Rectal smooth muscle tissue (tissue), 1 donor: Measurements from ENCODE around the gene EHBP1L1.
"Not testable (repeated sequence)": the region's sequence is repeated elsewhere in the genome, so short reads cannot be mapped to it uniquely, and the experiment has no call there.

Experiments used
- H3K27ac ChIP-seq: one replicate; pipeline ENCODE4 v1.7.0; 2013; ENCODE audit warnings: low read depth, low read length, inconsistent platforms
- H3K27me3 ChIP-seq: one replicate; pipeline ENCODE4 v1.7.0; 2013; ENCODE audit warnings: low read length; ENCODE audit not compliant: control insufficient read depth, insufficient read depth
- H3K36me3 ChIP-seq: one replicate; pipeline ENCODE4 v1.7.0; 2013; ENCODE audit warnings: low read length; ENCODE audit not compliant: control insufficient read depth, insufficient read depth
- H3K4me1 ChIP-seq: one replicate; pipeline ENCODE4 v1.7.0; 2013; ENCODE audit warnings: low read length; ENCODE audit not compliant: control insufficient read depth, insufficient read depth
- H3K4me3 ChIP-seq: one replicate; pipeline ENCODE4 v1.7.0; 2013; ENCODE audit warnings: low read length
- H3K9ac ChIP-seq: one replicate; pipeline ENCODE4 v1.7.0; 2013; ENCODE audit warnings: low read length

EHBP1L1 gene

DNA sequence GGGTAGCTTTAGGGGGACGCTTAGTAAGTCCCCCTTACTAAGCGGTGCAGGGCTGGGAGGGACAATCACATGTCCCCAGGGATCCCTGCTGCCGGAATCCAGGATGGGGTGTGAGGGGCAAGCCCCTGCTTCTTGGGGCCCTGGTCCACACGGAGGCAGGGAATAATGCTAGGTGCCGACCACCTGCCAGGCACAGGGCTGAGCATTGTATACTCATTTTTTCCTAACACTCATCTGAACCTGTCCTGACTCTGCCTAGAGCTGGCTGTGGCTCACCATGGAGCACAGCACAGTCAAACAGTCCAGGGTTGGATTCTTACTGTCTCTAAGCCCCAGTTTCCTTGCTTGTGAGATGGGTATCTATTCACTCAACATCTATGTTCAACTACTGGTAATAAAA, 16.3 kb upstream of the EHBP1L1 start:
- Histone ChIP-seq H3K4me3 (no peak overlapping the region), H3K9ac (no peak overlapping the region), H3K27me3 (no peaks in the 10 kb centered on the region), H3K36me3 (no peaks in the 10 kb centered on the region), H3K27ac (peak overlapping the region; percentile 97), H3K4me1 (peaks cover 28% of the 10 kb centered on the region)

DNA sequence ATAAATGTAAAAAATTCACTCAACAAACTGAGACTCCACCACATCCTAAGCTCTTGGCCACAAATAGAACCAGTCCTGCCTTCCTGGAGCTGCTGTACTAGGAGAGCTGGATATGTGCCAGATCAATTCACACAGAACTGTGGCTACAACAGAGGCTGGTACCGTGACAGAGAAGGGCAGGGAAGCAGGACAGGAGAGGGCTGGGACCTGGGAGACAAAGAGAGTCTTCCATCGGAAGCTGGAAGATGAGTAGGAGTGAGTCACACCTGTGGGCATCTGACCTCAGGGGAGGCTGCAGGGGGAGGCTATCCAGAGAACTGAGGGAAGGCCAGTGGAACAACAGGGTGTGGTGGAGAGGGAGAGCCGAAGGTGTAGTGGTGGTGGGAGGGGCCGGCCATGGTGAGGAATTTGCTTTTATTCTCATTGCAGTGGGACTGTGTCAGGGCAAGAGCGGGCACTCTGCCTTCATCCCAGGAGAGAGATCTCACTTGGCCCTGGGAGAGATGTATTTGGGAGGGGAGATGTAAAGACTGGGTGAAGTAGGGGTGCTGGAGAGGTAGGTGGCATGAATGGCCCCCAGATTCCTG, 15.8 kb upstream of the EHBP1L1 start:
- Histone ChIP-seq H3K27ac (peak overlapping the region; percentile 74), H3K4me1 (peaks cover 28% of the 10 kb centered on the region)

DNA sequence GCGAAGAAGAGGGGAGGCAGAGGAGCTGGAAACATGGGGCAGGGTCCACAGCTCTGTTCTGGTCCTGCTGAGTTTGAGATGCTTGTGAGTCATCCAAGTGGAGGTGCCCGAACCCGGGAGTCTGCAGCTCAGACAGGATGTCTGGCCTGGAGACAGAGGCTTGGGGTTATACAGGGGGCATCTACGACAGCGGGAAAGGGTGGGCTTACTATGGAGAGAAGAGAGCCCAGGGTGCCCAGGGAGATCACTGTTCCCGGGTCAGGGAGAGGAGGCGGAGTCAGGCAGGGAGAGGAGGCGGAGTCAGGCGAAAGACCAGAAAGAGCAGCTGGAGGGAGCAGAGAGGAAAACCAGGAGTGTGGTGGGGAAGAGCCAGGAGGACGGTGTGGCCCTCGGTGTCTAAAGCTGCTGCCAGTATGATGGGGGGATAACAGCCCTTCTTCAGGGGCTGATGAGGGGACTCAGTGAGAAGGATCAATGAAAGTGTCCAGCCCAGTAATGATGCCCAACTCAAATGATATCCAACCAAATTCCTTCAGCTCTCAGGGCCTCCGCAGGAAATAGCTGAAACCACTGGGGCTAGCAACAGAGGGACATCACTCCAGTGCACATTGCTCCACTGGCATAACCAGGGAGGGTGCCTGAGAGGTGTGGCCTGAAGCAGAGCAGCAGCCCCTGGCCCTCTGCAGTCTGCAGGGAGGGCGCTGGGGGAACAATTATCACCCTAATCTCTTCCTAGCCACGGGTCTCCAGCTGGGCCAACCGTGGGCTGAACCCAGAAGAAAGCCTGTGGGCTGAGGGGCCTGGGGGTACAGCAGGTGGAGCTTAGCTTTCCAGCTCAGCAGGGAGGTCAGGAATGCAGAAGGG, 15.1 kb upstream of the EHBP1L1 start:
- Histone ChIP-seq H3K4me3 (no peak overlapping the region), H3K36me3 (no peaks in the 10 kb centered on the region), H3K27ac (peak overlapping the region; percentile 74), H3K27me3 (no peaks in the 10 kb centered on the region), H3K4me1 (peaks cover 28% of the 10 kb centered on the region), H3K9ac (no peak overlapping the region)

More for the DNA sequence above, 15.8 kb upstream of the EHBP1L1 start:
- Histone ChIP-seq H3K4me3 (no peak overlapping the region), H3K36me3 (no peaks in the 10 kb centered on the region), H3K27me3 (no peaks in the 10 kb centered on the region), H3K9ac (no peak overlapping the region)

DNA sequence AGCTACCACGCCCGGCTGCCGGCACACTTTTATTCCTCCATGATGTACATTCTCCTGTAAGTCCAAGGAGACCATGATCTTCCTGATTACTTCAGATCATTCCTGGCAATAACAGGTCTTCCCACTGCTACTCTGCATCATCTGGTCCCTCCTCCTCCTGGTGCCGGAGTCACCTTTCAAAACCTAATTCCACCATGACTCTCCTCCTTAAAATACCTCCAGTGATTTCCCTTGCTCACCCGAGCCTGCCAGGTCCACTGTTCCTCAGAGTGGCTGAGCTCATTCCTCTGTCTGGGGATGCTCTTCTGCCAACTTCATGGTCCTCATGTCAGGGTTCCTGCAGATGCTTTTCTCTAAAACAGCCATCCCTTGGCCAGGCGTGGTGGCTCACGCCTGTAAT, 13.8 kb upstream of the EHBP1L1 start:
- Histone ChIP-seq H3K27ac (no peak overlapping the region), H3K27me3 (no peaks in the 10 kb centered on the region), H3K9ac (no peak overlapping the region), H3K36me3 (no peaks in the 10 kb centered on the region), H3K4me1 (peaks cover 23% of the 10 kb centered on the region), H3K4me3 (no peak overlapping the region)

DNA sequence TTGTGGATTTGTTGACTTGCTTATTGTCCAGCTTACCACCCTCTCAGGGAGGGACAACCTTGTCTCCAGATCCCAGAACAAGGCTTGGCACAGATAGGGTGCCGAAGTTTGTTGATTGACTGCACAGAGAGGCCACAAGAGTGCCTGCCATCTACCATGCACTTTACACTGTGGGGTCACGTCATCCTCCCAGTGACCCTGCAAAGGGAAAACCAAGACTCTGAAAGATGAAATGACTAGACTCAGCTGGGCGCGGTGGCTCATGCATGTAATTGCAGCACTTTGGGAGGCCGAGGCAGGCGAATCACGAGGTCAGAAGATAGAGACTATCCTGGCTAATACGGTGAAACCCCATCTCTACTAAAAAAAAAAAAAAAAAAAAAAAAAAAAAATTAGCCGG, 13.1 kb upstream of the EHBP1L1 start:
- H3K27ac ChIP-seq, result no peak overlapping the region

DNA sequence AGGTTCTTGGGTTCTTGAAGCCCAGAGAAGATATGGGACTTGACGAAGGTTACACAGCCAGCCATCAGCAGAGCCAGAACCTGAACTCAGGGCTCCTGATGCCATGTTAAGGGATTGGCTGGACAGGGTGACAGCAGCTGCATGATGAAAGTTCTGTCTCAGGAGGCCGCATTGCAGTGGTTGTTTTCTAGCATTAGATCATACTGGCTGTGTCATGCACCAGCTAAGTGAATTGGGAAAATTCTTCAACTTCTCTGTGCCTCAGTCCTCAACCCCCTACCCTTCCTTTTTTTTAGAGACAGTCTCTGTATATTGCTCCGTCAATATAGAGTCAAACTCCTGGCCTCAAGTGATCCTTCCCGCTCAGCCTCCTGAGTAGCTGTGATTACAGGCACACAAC, 12.3 kb upstream of the EHBP1L1 start:
- no peak overlapping the region for H3K27ac ChIP-seq
- H3K4me3 ChIP-seq, result no peak overlapping the region
- no peaks in the 10 kb centered on the region for H3K27me3 ChIP-seq
- H3K9ac ChIP-seq, result peak overlapping the region; percentile 27
- H3K36me3 ChIP-seq, result no peaks in the 10 kb centered on the region
- H3K4me1 ChIP-seq, result peaks cover 26% of the 10 kb centered on the region

More for the DNA sequence above, 13.1 kb upstream of the EHBP1L1 start:
- Histone ChIP-seq H3K4me3 (no peak overlapping the region), H3K36me3 (no peaks in the 10 kb centered on the region), H3K9ac (no peak overlapping the region), H3K4me1 (peaks cover 22% of the 10 kb centered on the region), H3K27me3 (no peaks in the 10 kb centered on the region)

DNA sequence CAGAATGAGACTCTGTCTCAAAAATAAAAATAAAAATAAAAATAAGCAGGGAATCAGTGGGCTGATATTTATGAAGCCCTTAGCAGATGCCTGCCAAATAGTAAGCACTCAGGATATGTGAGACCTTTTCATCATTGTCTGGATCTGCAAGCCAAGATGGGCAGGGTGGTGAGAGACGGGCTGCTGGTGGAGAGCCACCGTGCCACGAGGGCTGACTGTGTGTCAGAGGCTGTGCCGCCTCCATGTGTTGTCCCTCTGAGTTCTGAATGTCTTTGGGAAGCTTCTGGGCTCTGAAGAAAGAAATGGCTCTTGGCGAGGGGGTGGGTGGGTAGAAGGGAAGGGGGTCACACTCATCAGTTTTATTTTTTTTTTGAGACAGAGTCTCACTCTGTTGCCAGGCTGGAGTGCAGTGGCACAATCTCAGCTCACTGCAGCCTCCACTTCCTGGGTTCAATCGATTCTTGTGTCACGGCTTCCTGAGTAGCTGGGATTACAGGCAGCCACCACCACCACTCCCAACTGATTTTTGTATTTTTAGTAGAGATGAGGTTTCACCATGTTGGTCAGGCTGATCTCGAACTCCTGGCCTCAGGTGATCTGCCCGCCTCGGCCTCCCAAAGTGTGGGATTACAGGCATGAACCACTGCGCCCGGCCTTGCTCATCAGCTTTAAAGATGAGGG, 10.8 kb upstream of the EHBP1L1 start:
- not testable (repeated sequence) for H3K27me3 ChIP-seq, H3K4me3 ChIP-seq, H3K9ac ChIP-seq, H3K27ac ChIP-seq, H3K36me3 ChIP-seq
- peaks cover 25% of the 10 kb centered on the region for H3K4me1 ChIP-seq

DNA sequence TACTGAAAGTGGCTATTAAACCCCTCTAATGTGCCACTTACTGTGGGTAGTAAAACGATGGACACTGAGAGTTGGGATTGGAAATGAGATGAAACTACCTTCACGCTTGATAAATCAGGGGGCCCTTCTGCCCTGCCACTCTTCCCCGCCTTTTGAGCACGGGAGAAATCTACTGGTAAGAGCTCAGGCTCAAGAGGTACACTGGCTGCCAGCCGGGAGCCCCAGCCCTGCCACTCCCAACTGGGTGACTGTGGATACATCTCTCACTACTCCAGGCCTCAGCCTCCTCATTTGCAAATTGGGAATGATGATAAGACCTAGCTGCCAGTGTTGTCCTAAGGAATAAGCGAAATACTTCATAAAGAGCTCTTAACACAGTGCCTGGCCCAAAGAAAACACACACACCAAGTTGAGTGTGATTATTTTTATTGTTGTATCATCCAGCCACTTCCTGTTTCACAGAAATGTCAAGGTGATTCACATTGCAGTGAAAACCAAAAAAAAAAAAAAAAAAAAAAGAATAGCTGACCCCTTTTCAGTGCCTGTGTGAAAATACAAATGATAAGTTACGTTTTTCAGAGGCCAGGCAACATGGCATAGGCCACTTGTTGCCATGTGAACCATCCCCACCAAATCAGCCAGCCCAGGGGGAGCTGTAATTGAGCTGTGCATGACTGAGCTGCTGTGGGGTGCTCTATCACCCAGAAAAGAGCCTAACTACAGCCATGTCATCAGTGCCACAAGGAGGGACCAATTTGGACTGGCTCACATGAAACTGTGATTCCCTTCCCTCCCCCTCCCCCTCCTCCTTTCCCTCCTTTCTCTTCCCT, 10.0 kb upstream of the EHBP1L1 start:
- Histone ChIP-seq H3K36me3 (no peaks in the 10 kb centered on the region), H3K9ac (no peak overlapping the region), H3K4me3 (no peak overlapping the region), H3K4me1 (peaks cover 18% of the 10 kb centered on the region), H3K27me3 (no peaks in the 10 kb centered on the region), H3K27ac (no peak overlapping the region)

DNA sequence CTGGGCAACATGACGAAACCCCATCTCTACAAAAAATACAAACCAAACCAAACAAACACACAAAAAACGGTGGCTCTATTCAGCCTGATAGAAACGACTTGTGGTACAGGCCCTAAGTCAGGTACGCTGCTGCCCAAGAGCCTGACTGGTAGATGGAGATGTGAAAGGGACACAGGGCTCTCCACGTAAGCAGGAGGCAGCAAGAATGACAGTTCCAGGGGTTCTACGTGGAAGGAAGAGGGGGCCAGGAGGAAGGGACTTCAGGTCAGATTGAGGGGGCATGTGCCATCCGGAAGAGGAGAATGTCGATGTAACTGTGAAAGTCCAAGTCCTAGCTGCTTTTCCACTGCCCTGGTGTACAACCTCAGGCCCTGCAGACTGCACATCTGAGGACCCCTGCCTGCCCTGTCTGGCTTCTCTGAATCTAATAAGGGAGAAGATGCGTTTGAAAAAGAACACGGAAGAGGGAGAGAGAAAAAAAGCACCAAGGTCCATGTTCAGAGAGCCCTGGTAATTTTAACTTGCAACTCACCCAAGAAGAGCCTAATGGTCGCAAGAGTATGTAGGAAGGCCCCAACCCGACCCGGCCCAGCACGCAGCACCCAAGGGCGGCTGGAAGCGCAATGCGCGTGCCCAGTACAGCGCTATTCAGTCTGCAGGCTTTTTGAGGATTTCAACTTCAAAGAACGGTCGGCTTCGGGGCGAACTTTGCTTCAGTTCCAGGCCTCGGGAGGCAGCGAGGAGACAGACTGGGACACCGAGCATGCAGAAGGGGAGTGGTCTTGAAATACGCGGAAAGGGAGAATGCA, 6.5 kb upstream of the EHBP1L1 start:
- H3K4me1 ChIP-seq, result peaks cover 34% of the 10 kb centered on the region
- peak overlapping the region; percentile 95 for H3K27ac ChIP-seq
- peak overlapping the region; percentile 79 for H3K9ac ChIP-seq
- H3K36me3 ChIP-seq, result no peaks in the 10 kb centered on the region
- peak overlapping the region; percentile 98 for H3K4me3 ChIP-seq
- no peaks in the 10 kb centered on the region for H3K27me3 ChIP-seq

DNA sequence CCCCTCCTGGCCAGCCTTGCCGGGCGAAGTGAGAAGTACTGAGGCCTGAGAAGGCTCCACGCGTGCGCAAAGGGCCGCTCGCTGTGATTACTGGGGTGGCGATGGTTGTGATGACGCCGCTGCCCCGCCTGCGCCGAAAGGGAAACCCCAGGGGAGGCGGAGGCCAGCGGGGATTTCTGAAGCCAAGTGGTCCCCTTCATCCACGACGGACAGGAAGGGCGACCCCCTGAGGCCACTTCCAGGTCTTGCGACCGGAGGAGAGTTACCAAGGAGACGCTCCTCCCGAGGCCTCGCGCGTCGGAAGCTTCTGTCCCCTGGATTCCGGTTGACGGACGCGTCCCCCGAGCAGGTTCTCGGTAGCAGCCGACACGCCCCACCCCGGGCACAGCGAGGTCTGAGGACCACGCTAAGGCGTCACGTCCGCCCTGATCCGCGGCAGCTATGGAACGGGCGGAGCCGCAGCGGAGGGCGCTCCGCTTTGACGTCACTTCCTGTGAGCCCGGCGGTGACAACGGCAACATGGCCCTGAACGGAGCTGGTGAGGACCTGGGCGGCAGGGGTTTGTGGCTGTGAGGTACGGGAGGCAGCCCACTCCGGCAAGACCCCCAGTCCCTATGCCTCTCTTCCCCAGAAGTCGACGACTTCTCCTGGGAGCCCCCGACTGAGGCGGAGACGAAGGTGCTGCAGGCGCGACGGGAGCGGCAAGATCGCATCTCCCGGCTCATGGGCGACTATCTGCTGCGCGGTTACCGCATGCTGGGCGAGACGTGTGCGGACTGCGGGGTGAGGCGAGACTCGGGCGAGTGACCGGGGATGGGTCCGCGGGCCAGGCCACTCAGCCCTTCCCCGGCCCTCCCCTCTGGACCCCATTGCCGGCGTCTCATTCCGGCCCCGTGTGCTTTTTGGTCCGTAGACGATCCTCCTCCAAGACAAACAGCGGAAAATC, 5.6 kb upstream of the EHBP1L1 start, which contains the start of gene ZNRD2:
Gene ZNRD2, plus strand, starts transcription at position 505 of the 946 bp plus-strand sequence. Its CDS starts 15 bp downstream, at position 520.
- H3K36me3 ChIP-seq, result no peaks in the 10 kb centered on the region
- H3K4me1 ChIP-seq, result peaks cover 37% of the 10 kb centered on the region
- peak within 1 kb of the TSS; percentile 79 for H3K9ac ChIP-seq
- peak within 1 kb of the TSS; percentile 95 for H3K27ac ChIP-seq
- H3K4me3 ChIP-seq, result peak within 1 kb of the TSS; percentile 98
- no peaks in the 10 kb centered on the region for H3K27me3 ChIP-seq
